IMR-90 (cell line): ENCODE measurements around the gene IL4R. TPM values are rescaled to one million over a fixed set of nuclear protein-coding genes. Genes with fewer than 3 reads are reported as not detected.

ENCODE experiments used
- ATAC-seq: fragments of 200-7000 bp; cut with Tn5 transposase; 2 replicates; pipeline ENCODE4 v1.9.1; 2020; ENCODE audit warnings: low read depth, mild to moderate bottlenecking, moderate library complexity
- BruUV-seq: library from RNA; stranded (reverse); fragments of 400-500 nt; replicated peaks from 2 replicates; lab custom pipeline; 2021; lab: Mats Ljungman, UMichigan
- CTCF ChIA-PET: fragments of 300-600 bp; formaldehyde crosslinking; extraction: SDS; loops from one replicate; lab custom pipeline; 2021; ENCODE audit warnings: antibody characterized with exemption; lab: Yijun Ruan, JAX
- POLR2A ChIA-PET: fragments of 300-600 bp; sonication (Branson Sonifier 250); formaldehyde crosslinking; loops from one replicate; lab custom pipeline; 2022; ENCODE audit warnings: antibody characterized with exemption; ENCODE audit not compliant: unreplicated experiment; lab: Charles Lee
- DNase-seq: peaks from one replicate; pipeline ENCODE4 v3.0.0; 2013
- H2AFZ ChIP-seq: replicated peaks from 2 replicates; pipeline ENCODE3; 2013; ENCODE audit warnings: low read length, mild to moderate bottlenecking; ENCODE audit not compliant: poor library complexity
- H2AK5ac ChIP-seq: 2 replicates; pipeline ENCODE4 v1.6.1; 2013; ENCODE audit warnings: low read depth, low read length, inconsistent platforms
- H2AK9ac ChIP-seq: replicated peaks from 2 replicates; pipeline ENCODE3; 2013; ENCODE audit warnings: mild to moderate bottlenecking, low read depth, low read length, moderate library complexity; ENCODE audit not compliant: poor library complexity
- H2BK120ac ChIP-seq: 2 replicates; pipeline ENCODE4 v1.6.1; 2013; ENCODE audit warnings: low read depth, low read length, inconsistent platforms
- H2BK15ac ChIP-seq: 3 replicates; pipeline ENCODE4 v1.6.1; 2013; ENCODE audit warnings: low read depth, low read length, inconsistent platforms
- H2BK20ac ChIP-seq: 2 replicates; pipeline ENCODE4 v1.6.1; 2013; ENCODE audit warnings: low read depth, mild to moderate bottlenecking, inconsistent platforms, low read length, moderate library complexity
- H2BK5ac ChIP-seq: 2 replicates; pipeline ENCODE4 v1.6.1; 2013; ENCODE audit warnings: mild to moderate bottlenecking, low read depth, low read length, inconsistent platforms; ENCODE audit not compliant: poor library complexity, severe bottlenecking
- H3K14ac ChIP-seq: replicated peaks from 2 replicates; pipeline ENCODE4 v1.6.1; 2013; ENCODE audit warnings: low read depth, low read length, inconsistent platforms
- H3K18ac ChIP-seq: 2 replicates; pipeline ENCODE4 v1.6.1; 2013; ENCODE audit warnings: low read depth, low read length, control low read depth
- H3K23ac ChIP-seq: 2 replicates; pipeline ENCODE4 v1.6.1; 2013; ENCODE audit warnings: low read depth, low read length, inconsistent platforms
- H3K27ac ChIP-seq: 2 replicates; pipeline ENCODE4 v1.5.1; 2013; ENCODE audit warnings: mild to moderate bottlenecking, control low read depth, low read length; ENCODE audit not compliant: insufficient read depth
- H3K27me3 ChIP-seq: 2 replicates; pipeline ENCODE4 v1.6.1; 2013; ENCODE audit warnings: low read length; ENCODE audit not compliant: control insufficient read depth, insufficient read depth
- H3K36me3 ChIP-seq: 2 replicates; pipeline ENCODE4 v1.6.1; 2013; ENCODE audit warnings: low read length, mixed read lengths; ENCODE audit not compliant: control insufficient read depth, insufficient read depth
- H3K4ac ChIP-seq: 2 replicates; pipeline ENCODE4 v1.6.1; 2013; ENCODE audit warnings: low read depth, low read length, inconsistent platforms
- H3K4me1 ChIP-seq: 2 replicates; pipeline ENCODE4 v1.6.1; 2013; ENCODE audit warnings: low read length, mixed read lengths; ENCODE audit not compliant: control insufficient read depth, insufficient read depth
- H3K4me2 ChIP-seq: 2 replicates; pipeline ENCODE4 v1.6.1; 2013; ENCODE audit warnings: low read depth, mild to moderate bottlenecking, control low read depth, low read length, moderate library complexity
- H3K4me3 ChIP-seq: 2 replicates; pipeline ENCODE4 v1.5.1; 2013; ENCODE audit warnings: low read depth, mild to moderate bottlenecking, control low read depth, low read length, moderate library complexity; ENCODE audit not compliant: insufficient read depth
- H3K56ac ChIP-seq: 2 replicates; pipeline ENCODE4 v1.6.1; 2013; ENCODE audit warnings: low read length, inconsistent platforms; ENCODE audit not compliant: insufficient read depth; ENCODE audit errors: extremely low read depth
- H3K79me1 ChIP-seq, 2 experiments: 2 replicates each; pipeline ENCODE4 v1.6.1; 2013; ENCODE audit warnings: low read length in 2 of 2, inconsistent platforms in 1 of 2, low read depth in 1 of 2
- H3K9ac ChIP-seq: 2 replicates; pipeline ENCODE4 v1.6.1; 2013; ENCODE audit warnings: low read depth, low read length, control low read depth
- H3K9me1 ChIP-seq: 2 replicates; pipeline ENCODE4 v1.6.1; 2013; ENCODE audit warnings: low read length, inconsistent platforms; ENCODE audit not compliant: insufficient read depth
- H3K9me3 ChIP-seq: 2 replicates; pipeline ENCODE4 v1.6.1; 2013; ENCODE audit warnings: low read length; ENCODE audit not compliant: control insufficient read depth, insufficient read depth
- H4K20me1 ChIP-seq: 2 replicates; pipeline ENCODE4 v1.6.1; 2013; ENCODE audit warnings: low read length, inconsistent platforms; ENCODE audit not compliant: insufficient read depth
- H4K5ac ChIP-seq: 2 replicates; pipeline ENCODE4 v1.6.1; 2013; ENCODE audit warnings: mild to moderate bottlenecking, low read depth, low read length, control low read depth
- H4K8ac ChIP-seq, 2 experiments: 2 replicates each; pipeline ENCODE4 v1.6.1; 2013; ENCODE audit warnings: low read depth in 2 of 2, low read length in 2 of 2, control low read depth in 1 of 2, inconsistent platforms in 1 of 2
- H4K91ac ChIP-seq: 2 replicates; pipeline ENCODE4 v1.6.1; 2013; ENCODE audit warnings: low read depth, low read length, inconsistent platforms; ENCODE audit not compliant: insufficient read depth
- RAD21 ChIP-seq: IDR thresholded peaks from 2 replicates; pipeline ENCODE4 v1.6.1; 2012; ENCODE audit warnings: low read length, improper control_type of control experiment
- WGBS, 2 experiments: methylation state at CpG; one replicate each; pipeline versions ENCODE4 v1.1.5 to v1.1.7; 2013; ENCODE audit warnings: missing lambda C conversion rate in 2 of 2; ENCODE audit not compliant: insufficient read length in 1 of 2; ENCODE audit errors: extremely low coverage in 2 of 2; 5-methylcytosine and 5-hydroxymethylcytosine counted together
- dilution Hi-C: fragments of 300-500 bp; cut with HindIII; formaldehyde crosslinking; loops from one replicate; pipeline ENCODE4 v1.14.3; 2018; ENCODE audit warnings: low sequenced_read_pairs; ENCODE audit not compliant: unreplicated experiment
- in situ Hi-C: fragments of 300-500 bp; cut with MboI; formaldehyde crosslinking; loops from 3 replicates; pipeline ENCODE4 v1.14.3; 2019; ENCODE audit warnings: low sequenced_read_pairs, inconsistent platforms, mixed read lengths
- intact Hi-C: fragments of 100-400 bp; cut with micrococcal nuclease; formaldehyde crosslinking; loops from 2 replicates; pipeline ENCODE4 v1.10.0; 2022
- polyA plus RNA-seq, 3 experiments: library from polyadenylated mRNA; depleted of rRNA; stranded (reverse); fragments of >200 nt; gene quantifications; 2 replicates each; pipeline ENCODE4 v1.2.3, GENCODE V29; 2012; ENCODE audit warnings: low replicate concordance in 1 of 3
- total RNA-seq: library from RNA; depleted of rRNA; stranded (reverse); fragments of >200 nt; gene quantifications from 2 replicates; pipeline ENCODE4 v1.2.3, GENCODE V29; 2012
- TF ChIP-seq, protein P1 (sequence below): fragments of 150-350 bp; IDR thresholded peaks from 2 replicates; pipeline ENCODE4 v1.6.1; 2017; ENCODE audit warnings: mild to moderate bottlenecking, antibody characterized with exemption, low read length, low read depth

The IL4R gene
- total and polyA plus RNA-seq, 2 of the 4 experiments (the other 2 are of a cell fraction): 6.3 to 18.7 TPM

DNA sequence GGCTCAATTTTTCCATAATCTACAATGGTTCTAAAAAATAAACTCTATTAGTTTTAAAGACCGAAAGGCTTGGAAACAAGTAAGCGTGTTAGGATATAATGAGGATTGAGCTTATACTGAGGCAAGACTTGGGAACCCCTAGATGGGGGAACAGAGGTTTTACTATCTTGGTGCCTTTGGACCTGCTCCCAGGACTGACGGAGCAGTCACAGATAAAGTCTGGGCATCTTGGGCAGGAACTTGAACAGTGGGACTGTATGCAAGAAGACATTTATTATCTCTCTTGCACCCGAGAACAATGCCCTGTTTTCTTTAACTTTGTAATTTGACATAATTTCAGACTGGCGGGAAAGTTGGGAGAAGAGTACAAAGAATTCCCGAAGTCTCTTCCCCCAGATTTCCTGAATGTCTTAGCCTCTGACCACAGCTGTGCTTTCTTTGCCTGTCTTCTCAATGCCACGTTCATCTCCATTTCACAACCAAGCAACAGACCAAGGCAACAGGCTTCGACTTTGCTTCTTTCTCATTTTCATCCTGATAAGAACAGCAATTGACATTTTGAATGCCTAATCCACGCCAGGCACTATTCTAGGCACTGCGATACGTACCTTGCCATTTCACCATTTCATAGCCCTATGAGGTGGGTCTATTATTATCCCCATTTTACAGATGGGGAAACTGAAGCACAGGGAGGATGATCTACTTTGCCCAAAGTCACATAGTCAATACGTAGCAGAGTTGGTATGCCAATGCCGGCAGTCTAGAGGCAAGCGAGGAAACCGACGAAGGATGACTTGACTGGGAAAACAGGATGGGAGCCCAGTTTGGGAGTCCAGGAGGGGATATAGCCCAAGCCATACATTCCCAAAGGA is 3.0 kb upstream of the IL4R start:
- dilution Hi-C loops (no loop called here), intact Hi-C loops (loop anchor here (5.0 kb wide), 1 partner anchor 44 kb away; the partner anchor contains the start of gene NSMCE1), in situ Hi-C loops (loop anchor here (5.0 kb wide), 1 partner anchor 44 kb away; the partner anchor contains the start of gene NSMCE1)
- peak overlapping the region; percentile 29; the same call in 1 of the 2 replicates for H3K23ac ChIP-seq
- no peaks in the 10 kb centered on the region for H3K36me3 ChIP-seq
- no peak overlapping the region; the same call in 1 of the 2 replicates for H3K14ac ChIP-seq
- peak overlapping the region; percentile 83 for H2AK5ac ChIP-seq
- POLR2A ChIA-PET: no interaction called here
- H3K27me3 ChIP-seq: no peaks in the 10 kb centered on the region
- H4K91ac ChIP-seq: 0 out of 2 replicates have a peak overlapping the region, but pooled peaks have one; percentile 19
- no peak overlapping the region for H3K27ac ChIP-seq
- 73% methylated on average over 5 of the region's 16 CpGs; no CpG with 5 or more reads in 1 of the 2 experiments for WGBS, 2 experiments
- H3K79me1 ChIP-seq: peaks cover 0 to 21% of the 10 kb centered on the region in 2 experiments; a peak in 2 of 4 replicates
- 0 out of 2 replicates have a peak, but pooled peaks cover 5% of the 10 kb centered on the region for H4K20me1 ChIP-seq
- peaks cover 7% of the 10 kb centered on the region; the same call in 1 of the 2 replicates for H3K9me1 ChIP-seq
- H3K4me2 ChIP-seq: no peak overlapping the region
- no TSS peak for BruUV-seq
- H3K4me1 ChIP-seq: peaks cover 8% of the 10 kb centered on the region
- no peak for TF ChIP-seq RAD21
- TF ChIP-seq, protein P1, sequence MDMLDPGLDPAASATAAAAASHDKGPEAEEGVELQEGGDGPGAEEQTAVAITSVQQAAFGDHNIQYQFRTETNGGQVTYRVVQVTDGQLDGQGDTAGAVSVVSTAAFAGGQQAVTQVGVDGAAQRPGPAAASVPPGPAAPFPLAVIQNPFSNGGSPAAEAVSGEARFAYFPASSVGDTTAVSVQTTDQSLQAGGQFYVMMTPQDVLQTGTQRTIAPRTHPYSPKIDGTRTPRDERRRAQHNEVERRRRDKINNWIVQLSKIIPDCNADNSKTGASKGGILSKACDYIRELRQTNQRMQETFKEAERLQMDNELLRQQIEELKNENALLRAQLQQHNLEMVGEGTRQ: no peak
- H2BK120ac ChIP-seq: peak overlapping the region; percentile 32; the same call in 1 of the 2 replicates
- no peak for DNase-seq
- CTCF ChIA-PET: no interaction called here
- no peak overlapping the region for H2AK9ac ChIP-seq
- no peak overlapping the region for H3K56ac ChIP-seq
- no peaks in the 10 kb centered on the region for H3K9me3 ChIP-seq
- peak overlapping the region in 1 of 2 experiments; percentile 39; a peak in 1 of 4 replicates for H4K8ac ChIP-seq
- H3K4me3 ChIP-seq: no peak overlapping the region
- H2BK5ac ChIP-seq: no peak overlapping the region
- H2BK15ac ChIP-seq: peak overlapping the region; percentile 49; the same call in 1 of the 3 replicates
- ATAC-seq: no peak
- H3K4ac ChIP-seq: peak overlapping the region; percentile 70
- no peak overlapping the region for H2AFZ ChIP-seq
- no peak overlapping the region for H4K5ac ChIP-seq
- peak overlapping the region; percentile 2; the same call in 1 of the 2 replicates for H2BK20ac ChIP-seq
- no peak overlapping the region for H3K18ac ChIP-seq
- no peak overlapping the region for H3K9ac ChIP-seq
